ENCODE data around the gene HSD17B14. TPM values are rescaled to one million over a fixed set of nuclear protein-coding genes. Genes with fewer than 3 reads are reported as not detected.

HSD17B14 gene
- total and polyA plus RNA-seq, 2 of the 13 experiments (the other 11 are each of a cell fraction or from before 2014, with no cell fraction given): 0.58 to 1.2 TPM

- TF ChIP-seq ZNF468 (CRISPR knock-in tag; IDR thresholded peaks at IDR 0.05) (no peak), RARG (CRISPR knock-in tag; IDR thresholded peaks at IDR 0.05; ENCODE audit: low read depth) (no peak), KLF15 (CRISPR knock-in tag; IDR thresholded peaks at IDR 0.05; ENCODE audit: borderline replicate concordance) (no peak), THAP7 (CRISPR knock-in tag; IDR thresholded peaks at IDR 0.05) (no peak), CSRNP1 (CRISPR knock-in tag; IDR thresholded peaks at IDR 0.05) (no peak), CEBPG (CRISPR knock-in tag; IDR thresholded peaks at IDR 0.05) (no peak), PBX3 (CRISPR knock-in tag; IDR thresholded peaks at IDR 0.05; ENCODE audit: borderline replicate concordance) (no peak), ZBTB42 (CRISPR knock-in tag; IDR thresholded peaks at IDR 0.05) (no peak)
Measured at GRCh38 chr19:48837051-48837524, 797 bp upstream of the HSD17B14 start (continued).

GRCh38 chr19:48835734-48836088 lies 580 bp downstream of the HSD17B14 start:
- peak overlapping the region; percentile 39 to 64 (median 50); a peak in 5 of 6 replicates for H3K4me3 ChIP-seq (replicated peaks in 1 of 3; ENCODE audit: insufficient read depth in 1 of 3, low read depth in 2 of 3, low read length in 3 of 3)
- no TSS peak for BruUV-seq (replicated peaks)
- DNase-seq (ENCODE audit: low spot score): peak; percentile 82
- H3K9me3 ChIP-seq (ENCODE audit: low read length): no peaks in the 10 kb centered on the region
- FAIRE-seq: peak; percentile 91
- peak overlapping the region; percentile 27; the same call in 1 of the 2 replicates for H3K9ac ChIP-seq (ENCODE audit: insufficient read depth, low read depth, low read length)
- H3K79me2 ChIP-seq (ENCODE audit: insufficient read depth, low read length): no peaks in the 10 kb centered on the region
- ChIA-PET CTCF (ENCODE audit: low intra/inter-chr PET ratio, low total read pairs) (interaction anchor here (0.6 to 1.9 kb wide), 4 partner anchors 40 to 190 kb away, joined by 3 to 27 read pairs (median 6); partner anchors contain the start of gene CA11), POLR2A (no interaction called here)
- H3K4me2 ChIP-seq (ENCODE audit: low read depth, low read length): peak overlapping the region; percentile 85
- intact Hi-C loops (cut with micrococcal nuclease; ENCODE audit: unreplicated experiment): loop anchor here (1.0 kb wide), 2 partner anchors 40 to 47 kb away; no protein-coding TSS in a partner anchor
- peak overlapping the region; percentile 80 for H2AFZ ChIP-seq (ENCODE audit: low read length)
- 0% methylated on average over 7 of the region's 12 CpGs for WGBS (ENCODE audit: low lambda C conversion rate)
- peaks cover 0 to 2% of the 10 kb centered on the region in 2 experiments; a peak in 1 of 5 replicates for H3K36me3 ChIP-seq (replicated peaks in 1 of 2; ENCODE audit: control insufficient read depth in 1 of 2, insufficient read depth in 2 of 2, low read length in 2 of 2)
- peak; percentile 97 for ATAC-seq
- H3K27me3 ChIP-seq (ENCODE audit: control insufficient read depth in 1 of 2, insufficient read depth in 2 of 2, low read length in 2 of 2): no peaks in the 10 kb centered on the region
- in situ Hi-C loops (cut with HindIII; ENCODE audit: extremely low pct_ligation_motif_present, low pct_unique_long_range_greater_than_20kb): loop anchor here (5.0 to 10.0 kb wide), 2 partner anchors 38 to 161 kb away; partner anchors contain the start of gene NTN5
- H3K4me1 ChIP-seq (ENCODE audit: insufficient read depth, low read length): peaks cover 19% of the 10 kb centered on the region
- H3K27ac ChIP-seq (ENCODE audit: extremely low read length, insufficient read depth, low read length): peak overlapping the region; percentile 25
- no peaks in the 10 kb centered on the region for H4K20me1 ChIP-seq (ENCODE audit: insufficient read depth, low read length)
- TF ChIP-seq SETDB1 (CRISPR knock-in tag; IDR thresholded peaks at IDR 0.05; ENCODE audit: borderline replicate concordance) (no peak), ZSCAN29 (CRISPR knock-in tag; conservative IDR thresholded peaks at IDR 0.05) (no peak), MIER3 (CRISPR knock-in tag; IDR thresholded peaks at IDR 0.05; ENCODE audit: borderline replicate concordance) (no peak), KDM2A (CRISPR knock-in tag; IDR thresholded peaks at IDR 0.05; ENCODE audit: borderline replicate concordance, low read depth) (peak; percentile 80; the same call in 1 of the 2 replicates), IRF2 (CRISPR knock-in tag; IDR thresholded peaks at IDR 0.05) (peak; percentile 63; the same call in 1 of the 2 replicates), ZSCAN21 (CRISPR knock-in tag; IDR thresholded peaks at IDR 0.05; ENCODE audit: borderline replicate concordance) (no peak), HNF4A (CRISPR knock-in tag; IDR thresholded peaks at IDR 0.05) (peak; percentile 38), ZNF556 (CRISPR knock-in tag; IDR thresholded peaks at IDR 0.05; ENCODE audit: borderline replicate concordance) (no peak), NONO (IDR thresholded peaks at IDR 0.05) (no peak), NONO (CRISPR knock-in tag; conservative IDR thresholded peaks at IDR 0.05) (no peak), MYPOP (CRISPR knock-in tag; IDR thresholded peaks at IDR 0.05) (no peak), HNRNPK (IDR thresholded peaks at IDR 0.05; ENCODE audit: low read depth, low read length, poor library complexity, severe bottlenecking) (no peak)

All from HepG2 (cell line).